GM12873 (cell line): ENCODE measurements around the gene CGB3.
"Not testable (repeated sequence)": the region's sequence is repeated elsewhere in the genome, so short reads cannot be mapped to it uniquely, and the experiment has no call there.

ENCODE experiments used
- TF ChIP-seq, protein P1 (sequence below): IDR thresholded peaks from 2 replicates; pipeline ENCODE4 v1.5.1; 2012; ENCODE audit warnings: low read depth, mild to moderate bottlenecking, moderate library complexity, low read length, control low read depth; ENCODE audit not compliant: insufficient read depth; ENCODE audit errors: missing control alignments

Gene CGB3

DNA sequence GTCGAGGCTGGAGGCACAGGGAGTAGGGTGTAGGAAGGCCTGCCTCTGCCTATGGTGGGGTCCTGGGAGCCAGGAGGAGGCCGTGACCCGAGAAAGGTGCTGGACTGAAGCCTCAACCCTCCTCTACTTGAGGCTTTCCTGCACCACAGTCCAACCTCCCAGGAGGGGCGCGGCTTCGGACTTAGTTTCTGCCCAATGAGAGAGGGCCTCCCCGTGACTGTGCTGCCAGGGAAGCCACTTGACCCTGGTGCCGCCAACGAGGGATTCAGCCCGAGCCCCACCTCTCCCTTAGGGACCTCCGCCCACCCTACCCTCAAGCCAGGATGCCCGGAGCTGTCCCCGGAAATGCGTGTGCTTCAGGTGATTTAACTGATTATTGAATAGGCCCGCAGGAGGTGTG is at the start of gene CGB3:
Gene CGB3 (minus strand): TSS at position 101 of the 400 bp plus-strand sequence. CDS start 362 bp downstream, outside the sequence.
- TF ChIP-seq, protein P1, sequence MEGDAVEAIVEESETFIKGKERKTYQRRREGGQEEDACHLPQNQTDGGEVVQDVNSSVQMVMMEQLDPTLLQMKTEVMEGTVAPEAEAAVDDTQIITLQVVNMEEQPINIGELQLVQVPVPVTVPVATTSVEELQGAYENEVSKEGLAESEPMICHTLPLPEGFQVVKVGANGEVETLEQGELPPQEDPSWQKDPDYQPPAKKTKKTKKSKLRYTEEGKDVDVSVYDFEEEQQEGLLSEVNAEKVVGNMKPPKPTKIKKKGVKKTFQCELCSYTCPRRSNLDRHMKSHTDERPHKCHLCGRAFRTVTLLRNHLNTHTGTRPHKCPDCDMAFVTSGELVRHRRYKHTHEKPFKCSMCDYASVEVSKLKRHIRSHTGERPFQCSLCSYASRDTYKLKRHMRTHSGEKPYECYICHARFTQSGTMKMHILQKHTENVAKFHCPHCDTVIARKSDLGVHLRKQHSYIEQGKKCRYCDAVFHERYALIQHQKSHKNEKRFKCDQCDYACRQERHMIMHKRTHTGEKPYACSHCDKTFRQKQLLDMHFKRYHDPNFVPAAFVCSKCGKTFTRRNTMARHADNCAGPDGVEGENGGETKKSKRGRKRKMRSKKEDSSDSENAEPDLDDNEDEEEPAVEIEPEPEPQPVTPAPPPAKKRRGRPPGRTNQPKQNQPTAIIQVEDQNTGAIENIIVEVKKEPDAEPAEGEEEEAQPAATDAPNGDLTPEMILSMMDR = not testable (repeated sequence)

DNA sequence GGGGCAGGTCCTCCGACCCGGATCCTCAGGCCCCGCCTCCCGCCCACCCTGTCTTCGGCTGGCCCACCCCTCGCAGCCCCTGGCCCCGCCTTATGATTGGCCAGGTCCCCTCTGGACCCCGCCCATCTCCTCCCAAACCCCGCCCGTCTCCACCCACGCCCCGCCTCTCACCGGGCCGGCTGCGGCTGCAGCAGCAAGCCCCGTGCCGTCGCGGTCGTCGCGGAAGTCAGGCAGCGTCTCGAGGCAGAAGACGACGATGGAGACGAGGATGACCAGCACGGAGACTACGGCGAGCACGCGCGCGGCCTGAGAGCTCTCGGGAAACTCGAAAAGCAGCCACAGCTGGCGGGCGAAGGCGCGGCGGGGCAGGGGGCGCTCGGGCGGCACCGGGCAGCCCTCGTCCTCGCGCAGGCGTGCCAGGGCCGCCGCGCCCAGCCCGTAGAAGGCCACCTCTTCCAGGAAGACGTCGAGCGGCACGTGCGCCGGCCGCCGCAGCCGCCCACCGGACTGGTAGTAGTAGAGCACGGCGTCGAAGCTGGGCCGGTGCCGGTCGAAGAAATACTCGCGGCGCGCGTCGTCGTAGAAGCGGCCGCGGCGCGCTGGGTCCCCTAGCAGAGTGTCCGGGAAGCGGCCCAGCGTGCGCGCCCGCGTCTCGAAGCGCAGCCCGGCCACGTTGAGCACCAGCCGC is 47.9 kb upstream of the CGB3 start:
- TF ChIP-seq, protein P1 = no peak

- TF ChIP-seq, protein P1 = no peak
These were observed 46.3 kb upstream of the CGB3 start for GRCh38 chr19:49070416-49070815.

- TF ChIP-seq, protein P1 = no peak
These were observed 44.9 kb upstream of the CGB3 start for GRCh38 chr19:49069026-49069425.

- TF ChIP-seq, protein P1 = no peak
These were observed 43.4 kb upstream of the CGB3 start for GRCh38 chr19:49067554-49067953.

GRCh38 chr19:49065905-49066512 is 41.9 kb upstream of the CGB3 start:
- TF ChIP-seq, protein P1 = no peak

DNA sequence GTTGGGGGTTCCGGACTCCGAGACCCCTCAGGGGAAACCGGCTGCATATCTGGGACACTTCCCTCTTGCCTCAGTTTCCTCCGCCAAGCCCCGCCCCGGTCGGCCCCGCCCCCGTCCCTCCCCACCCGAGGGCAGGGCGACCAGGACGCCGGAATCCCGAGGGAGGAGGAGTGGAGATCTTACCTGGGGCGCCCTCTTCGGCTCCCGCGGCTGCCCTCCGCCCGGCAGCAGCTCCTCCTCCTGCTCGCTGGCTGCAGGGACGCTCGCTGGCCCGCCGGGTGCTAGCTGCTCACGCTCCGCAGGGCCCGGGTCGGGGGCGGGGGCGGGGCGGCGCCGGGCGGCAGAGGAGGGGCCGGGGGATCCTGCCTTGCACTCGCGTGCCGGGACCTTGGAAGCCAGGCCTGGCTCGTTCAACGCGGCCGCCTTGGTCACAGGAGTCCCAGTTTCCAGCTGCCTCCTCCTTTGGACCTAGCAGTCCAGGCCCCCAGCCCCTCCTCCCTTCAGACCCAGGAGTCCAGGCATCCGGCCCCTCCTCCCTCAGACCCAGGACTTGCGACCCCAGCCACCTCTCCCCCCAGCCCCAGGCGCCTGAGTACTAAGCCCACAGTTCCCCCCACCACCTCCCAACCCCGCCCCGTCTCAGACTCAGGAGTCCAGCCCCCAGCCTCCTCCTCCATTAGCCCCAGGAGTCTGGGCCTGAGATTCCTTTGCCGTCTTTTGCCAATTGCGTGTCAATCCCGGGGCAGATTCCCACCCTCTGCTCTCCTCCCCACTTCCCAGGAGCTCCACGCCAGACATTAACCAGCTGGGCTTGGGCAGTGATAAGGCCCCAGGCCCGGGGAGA is 40.9 kb upstream of the CGB3 start, which contains the start of gene NTF4:
Gene NTF4 (minus strand): TSS at position 51 of the 844 bp plus-strand sequence. CDS start 2,821 bp downstream, outside the sequence.
- TF ChIP-seq, protein P1 = no peak
